Uterus (tissue), 4 donors: ENCODE results near the gene C8G. TPM values are rescaled to one million over a fixed set of nuclear protein-coding genes. Genes with fewer than 3 reads are reported as not detected.
A peak's percentile ranks its signal among the peaks of the same experiment; 100 is the strongest.

Source experiments
- DNase-seq, 2 donors: peaks; one replicate each; pipeline ENCODE4 v3.0.0-alpha.2; 2019 to 2020
- H3K27ac ChIP-seq, 2 donors: fragments of 200-600 bp; sonication (generic); 1 replicate in 1 of 2; 2 replicates in 1 of 2; pipeline ENCODE4 v1.5.1; 2016 to 2018
- H3K27me3 ChIP-seq, 2 donors: fragments of 200-600 bp; sonication (generic); one replicate each; pipeline ENCODE4 v1.5.1; 2018 to 2019; ENCODE audit warnings: control low read depth in 1 of 2
- H3K36me3 ChIP-seq, 2 donors: fragments of 200-600 bp; sonication (generic); one replicate each; pipeline ENCODE4 v1.5.1; 2019; ENCODE audit warnings: control low read depth in 1 of 2
- H3K4me1 ChIP-seq, 2 donors: fragments of 200-600 bp; sonication (generic); one replicate each; pipeline ENCODE4 v1.5.1; 2018 to 2019; ENCODE audit warnings: control low read depth in 1 of 2
- H3K4me3 ChIP-seq, 2 donors: fragments of 200-600 bp; sonication (generic); 1 replicate in 1 of 2; 2 replicates in 1 of 2; pipeline ENCODE4 v1.5.1; 2018 to 2019; ENCODE audit warnings: mild to moderate bottlenecking in 1 of 2
- H3K9me3 ChIP-seq, 2 donors: fragments of 200-600 bp; sonication (generic); one replicate each; pipeline ENCODE4 v1.5.1; 2019; ENCODE audit warnings: control low read depth in 1 of 2
- CTCF ChIP-seq, 4 experiments: fragments of 200-600 bp in 2 of 4; fragments of 450-650 bp in 2 of 4; sonication (generic) in 2 of 4; IDR thresholded peaks; one replicate each; pipeline ENCODE4 v1.5.1; 2016 to 2019; ENCODE audit warnings: antibody characterized with exemption in 4 of 4, mild to moderate bottlenecking in 2 of 4, moderate library complexity in 1 of 4
- POLR2A ChIP-seq, 2 donors: fragments of 450-650 bp; IDR thresholded peaks; one replicate each; pipeline ENCODE4 v1.6.1; 2016; ENCODE audit warnings: antibody characterized with exemption in 2 of 2, mild to moderate bottlenecking in 1 of 2, moderate library complexity in 1 of 2
- intact Hi-C: fragments of 100-400 bp; cut with DNase I; formaldehyde crosslinking; loops from one replicate; pipeline ENCODE4 v1.15.1; 2023; ENCODE audit warnings: low total_unique reads
- total RNA-seq, 4 donors: library from RNA; depleted of rRNA in 3 of 4; stranded (reverse); fragments of >200 nt in 3 of 4; gene quantifications; one replicate each; pipeline versions ENCODE4 v1.1.0 to v1.2.4, GENCODE V29; 2014 to 2023
- donor health status: DM: yes; HTN: yes; CAD: no.

The C8G gene
- total RNA-seq, 4 donors from 2014 or later: not detected

- Histone ChIP-seq H3K4me3 (no peak within 1 kb of the TSS), H3K27me3 (peaks cover 8 to 16% of the 10 kb centered on the region in 2 donors), H3K36me3 (no peaks in the 10 kb centered on the region), H3K9me3 (no peaks in the 10 kb centered on the region), H3K27ac (peak within 1 kb of the TSS in 1 of 2 donors; percentile 24), H3K4me1 (no peaks in the 10 kb centered on the region)
- intact Hi-C loops: no loop called here
- TF ChIP-seq POLR2A (IDR thresholded peaks at IDR 0.05): no peak
- TF ChIP-seq CTCF (IDR thresholded peaks at IDR 0.05): no peak
- DNase-seq: no peak
Observed at GRCh38 chr9:136982232-136983051, 37.4 kb downstream of the C8G start, which contains the start of gene LCNL1. LCNL1 (plus strand) TSS chr9:136982993; CDS start chr9:136983587, 594 bp downstream.

- Histone ChIP-seq H3K9me3 (no peaks in the 10 kb centered on the region), H3K27me3 (peaks cover 8 to 16% of the 10 kb centered on the region in 2 donors), H3K27ac (no peak overlapping the region), H3K36me3 (no peaks in the 10 kb centered on the region), H3K4me1 (no peaks in the 10 kb centered on the region), H3K4me3 (no peak overlapping the region)
- TF ChIP-seq POLR2A (IDR thresholded peaks at IDR 0.05) (no peak), CTCF (IDR thresholded peaks at IDR 0.05) (no peak)
- DNase-seq: no peak
- intact Hi-C loops: no loop called here
Observed at GRCh38 chr9:136983167-136983566, 38.1 kb downstream of the C8G start.

- Histone ChIP-seq H3K4me3 (no peak overlapping the region), H3K27me3 (peaks cover 8 to 16% of the 10 kb centered on the region in 2 donors), H3K27ac (no peak overlapping the region), H3K9me3 (no peaks in the 10 kb centered on the region), H3K36me3 (no peaks in the 10 kb centered on the region), H3K4me1 (no peaks in the 10 kb centered on the region)
- intact Hi-C loops: no loop called here
- no peak for DNase-seq
- TF ChIP-seq POLR2A (IDR thresholded peaks at IDR 0.05): no peak
- no peak for TF ChIP-seq CTCF (IDR thresholded peaks at IDR 0.05)
Observed at GRCh38 chr9:136983656-136984314, 38.7 kb downstream of the C8G start.

GRCh38 chr9:136984464-136985026 lies 39.5 kb downstream of the C8G start:
- H3K27me3 ChIP-seq: peaks cover 8 to 16% of the 10 kb centered on the region in 2 donors
- TF ChIP-seq POLR2A (IDR thresholded peaks at IDR 0.05) (no peak), CTCF (IDR thresholded peaks at IDR 0.05) (no peak)
- intact Hi-C loops: no loop called here

More at GRCh38 chr9:136984464-136985026, 39.5 kb downstream of the C8G start:
- Histone ChIP-seq H3K4me1 (no peaks in the 10 kb centered on the region), H3K36me3 (no peaks in the 10 kb centered on the region), H3K27ac (no peak overlapping the region), H3K9me3 (no peaks in the 10 kb centered on the region), H3K4me3 (no peak overlapping the region)
- no peak for DNase-seq
